HL-60 (cell line): ENCODE data around the gene IL31.

Experiments used
- DNase-seq, 2 experiments: peaks; one replicate each; pipeline ENCODE4 v3.0.0-alpha.2; 2010 to 2020; ENCODE audit warnings: low read depth in 1 of 2, low spot score in 1 of 2
- H3K27ac ChIP-seq: fragments of 250-450 bp; sonication (Bioruptor Pico); replicated peaks from 2 replicates; pipeline ENCODE4 v1.5.1; 2020; ENCODE audit warnings: mild to moderate bottlenecking, moderate library complexity
- H3K27me3 ChIP-seq: fragments of 250-450 bp; sonication (Bioruptor Pico); 2 replicates; pipeline ENCODE4 v1.5.1; 2021; ENCODE audit warnings: mild to moderate bottlenecking, moderate library complexity; ENCODE audit not compliant: insufficient read depth, poor library complexity, severe bottlenecking
- H3K4me3 ChIP-seq: replicated peaks from 2 replicates; pipeline ENCODE4 v1.5.1; 2011; ENCODE audit warnings: mild to moderate bottlenecking, control low read depth, low read length; ENCODE audit not compliant: insufficient read depth
- GABPA ChIP-seq: IDR thresholded peaks from 2 replicates; pipeline ENCODE4 v1.6.1; 2012; ENCODE audit warnings: low read depth
- POLR2AphosphoS5 ChIP-seq: IDR thresholded peaks from 2 replicates; pipeline ENCODE4 v1.6.1; 2012; ENCODE audit warnings: low read depth
- SPI1 ChIP-seq: IDR thresholded peaks from 2 replicates; pipeline ENCODE4 v1.6.1; 2012; ENCODE audit warnings: low read depth, mild to moderate bottlenecking, borderline replicate concordance
- TF ChIP-seq, protein P1 (sequence below): IDR thresholded peaks from 2 replicates; pipeline ENCODE4 v1.6.1; 2012; ENCODE audit warnings: low read depth; ENCODE audit not compliant: insufficient replicate concordance
- TF ChIP-seq, protein P2 (sequence below): IDR thresholded peaks from one replicate; pipeline ENCODE4 v1.5.1; 2011; ENCODE audit warnings: low read length, control low read depth, inconsistent platforms; ENCODE audit not compliant: insufficient read depth

Gene IL31

DNA sequence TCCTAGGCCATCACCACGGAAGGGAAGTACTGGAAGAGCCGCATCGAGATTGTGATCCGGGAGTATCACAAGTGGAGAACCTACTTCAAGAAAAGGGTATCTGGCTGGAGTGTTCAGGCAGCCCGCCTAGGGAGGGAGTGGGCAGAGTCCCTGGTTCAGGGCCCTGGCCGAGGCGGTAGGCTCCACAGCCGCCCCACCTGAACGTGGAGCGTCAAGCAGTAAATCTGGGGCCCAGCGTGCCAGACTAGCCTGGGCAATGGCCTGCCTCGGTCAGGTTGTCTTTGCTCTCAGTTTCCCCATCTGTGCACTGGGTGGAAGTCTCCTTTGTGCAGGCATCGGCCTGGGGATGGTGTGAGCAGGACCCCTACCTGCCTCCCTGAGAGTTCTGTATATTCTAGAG, 44.9 kb downstream of the IL31 start:
- TF ChIP-seq, protein P1, sequence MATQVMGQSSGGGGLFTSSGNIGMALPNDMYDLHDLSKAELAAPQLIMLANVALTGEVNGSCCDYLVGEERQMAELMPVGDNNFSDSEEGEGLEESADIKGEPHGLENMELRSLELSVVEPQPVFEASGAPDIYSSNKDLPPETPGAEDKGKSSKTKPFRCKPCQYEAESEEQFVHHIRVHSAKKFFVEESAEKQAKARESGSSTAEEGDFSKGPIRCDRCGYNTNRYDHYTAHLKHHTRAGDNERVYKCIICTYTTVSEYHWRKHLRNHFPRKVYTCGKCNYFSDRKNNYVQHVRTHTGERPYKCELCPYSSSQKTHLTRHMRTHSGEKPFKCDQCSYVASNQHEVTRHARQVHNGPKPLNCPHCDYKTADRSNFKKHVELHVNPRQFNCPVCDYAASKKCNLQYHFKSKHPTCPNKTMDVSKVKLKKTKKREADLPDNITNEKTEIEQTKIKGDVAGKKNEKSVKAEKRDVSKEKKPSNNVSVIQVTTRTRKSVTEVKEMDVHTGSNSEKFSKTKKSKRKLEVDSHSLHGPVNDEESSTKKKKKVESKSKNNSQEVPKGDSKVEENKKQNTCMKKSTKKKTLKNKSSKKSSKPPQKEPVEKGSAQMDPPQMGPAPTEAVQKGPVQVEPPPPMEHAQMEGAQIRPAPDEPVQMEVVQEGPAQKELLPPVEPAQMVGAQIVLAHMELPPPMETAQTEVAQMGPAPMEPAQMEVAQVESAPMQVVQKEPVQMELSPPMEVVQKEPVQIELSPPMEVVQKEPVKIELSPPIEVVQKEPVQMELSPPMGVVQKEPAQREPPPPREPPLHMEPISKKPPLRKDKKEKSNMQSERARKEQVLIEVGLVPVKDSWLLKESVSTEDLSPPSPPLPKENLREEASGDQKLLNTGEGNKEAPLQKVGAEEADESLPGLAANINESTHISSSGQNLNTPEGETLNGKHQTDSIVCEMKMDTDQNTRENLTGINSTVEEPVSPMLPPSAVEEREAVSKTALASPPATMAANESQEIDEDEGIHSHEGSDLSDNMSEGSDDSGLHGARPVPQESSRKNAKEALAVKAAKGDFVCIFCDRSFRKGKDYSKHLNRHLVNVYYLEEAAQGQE, result no peak
- no peak for TF ChIP-seq SPI1
- TF ChIP-seq, protein P2, sequence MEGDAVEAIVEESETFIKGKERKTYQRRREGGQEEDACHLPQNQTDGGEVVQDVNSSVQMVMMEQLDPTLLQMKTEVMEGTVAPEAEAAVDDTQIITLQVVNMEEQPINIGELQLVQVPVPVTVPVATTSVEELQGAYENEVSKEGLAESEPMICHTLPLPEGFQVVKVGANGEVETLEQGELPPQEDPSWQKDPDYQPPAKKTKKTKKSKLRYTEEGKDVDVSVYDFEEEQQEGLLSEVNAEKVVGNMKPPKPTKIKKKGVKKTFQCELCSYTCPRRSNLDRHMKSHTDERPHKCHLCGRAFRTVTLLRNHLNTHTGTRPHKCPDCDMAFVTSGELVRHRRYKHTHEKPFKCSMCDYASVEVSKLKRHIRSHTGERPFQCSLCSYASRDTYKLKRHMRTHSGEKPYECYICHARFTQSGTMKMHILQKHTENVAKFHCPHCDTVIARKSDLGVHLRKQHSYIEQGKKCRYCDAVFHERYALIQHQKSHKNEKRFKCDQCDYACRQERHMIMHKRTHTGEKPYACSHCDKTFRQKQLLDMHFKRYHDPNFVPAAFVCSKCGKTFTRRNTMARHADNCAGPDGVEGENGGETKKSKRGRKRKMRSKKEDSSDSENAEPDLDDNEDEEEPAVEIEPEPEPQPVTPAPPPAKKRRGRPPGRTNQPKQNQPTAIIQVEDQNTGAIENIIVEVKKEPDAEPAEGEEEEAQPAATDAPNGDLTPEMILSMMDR, result no peak
- no peak for TF ChIP-seq GABPA
- no peak for TF ChIP-seq POLR2AphosphoS5

DNA sequence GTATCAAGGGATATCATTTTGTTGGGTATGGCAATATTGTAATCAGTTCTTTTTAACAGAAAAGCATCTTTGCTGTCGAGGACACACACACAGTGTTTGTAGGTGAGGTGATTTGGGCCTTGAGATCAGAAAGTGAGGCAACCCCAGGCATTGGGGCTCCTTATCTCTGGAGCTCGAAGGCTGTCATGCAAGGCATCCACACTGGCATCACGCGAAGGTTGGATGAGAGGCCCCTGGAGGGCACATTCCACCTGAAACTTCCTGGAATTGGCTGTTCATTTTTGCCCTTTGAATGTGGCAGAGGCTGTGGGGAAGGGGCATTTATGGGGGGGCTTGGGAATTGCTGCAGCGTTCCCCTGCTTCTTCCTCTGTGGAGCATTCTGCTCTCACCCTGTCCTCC, 45.5 kb downstream of the IL31 start:
- no peaks in the 10 kb centered on the region for H3K27me3 ChIP-seq
- H3K27ac ChIP-seq, result no peak overlapping the region
- TF ChIP-seq POLR2AphosphoS5 (no peak), SPI1 (no peak), GABPA (no peak)
- TF ChIP-seq, protein P2, result no peak
- TF ChIP-seq, protein P1, result no peak
- no peak for DNase-seq
- H3K4me3 ChIP-seq, result no peak overlapping the region

More for the DNA sequence above, 44.9 kb downstream of the IL31 start:
- no peak for DNase-seq
- no peak overlapping the region for H3K27ac ChIP-seq
- H3K4me3 ChIP-seq, result no peak overlapping the region
- no peaks in the 10 kb centered on the region for H3K27me3 ChIP-seq

DNA sequence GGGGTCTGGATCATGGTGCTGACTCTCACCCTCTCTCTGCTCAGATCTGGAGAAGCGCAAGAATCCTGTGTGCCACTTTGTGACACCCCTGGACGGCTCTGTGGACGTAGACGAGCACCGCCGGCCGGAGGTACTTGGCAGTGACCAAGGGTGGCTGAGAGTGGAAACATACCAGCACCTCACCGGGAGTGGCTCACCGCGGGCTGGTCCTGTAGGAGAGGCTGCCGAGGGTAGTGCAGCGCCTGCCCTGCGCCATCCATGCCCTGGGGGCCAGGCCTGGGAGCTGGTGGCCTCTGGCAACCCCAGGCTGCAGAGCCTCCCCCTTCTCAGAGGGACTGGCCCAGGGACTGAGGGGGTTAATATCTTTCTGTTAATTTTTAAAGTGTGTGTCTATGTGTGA, 46.2 kb downstream of the IL31 start:
- Histone ChIP-seq H3K27ac (no peak overlapping the region), H3K4me3 (no peak overlapping the region), H3K27me3 (no peaks in the 10 kb centered on the region)
- DNase-seq, result no peak
- TF ChIP-seq, protein P2, result no peak
- no peak for TF ChIP-seq GABPA
- TF ChIP-seq POLR2AphosphoS5, result no peak
- TF ChIP-seq, protein P1, result no peak
- TF ChIP-seq SPI1, result no peak
